ENCODE data around the gene HS3ST3B1.

DNA sequence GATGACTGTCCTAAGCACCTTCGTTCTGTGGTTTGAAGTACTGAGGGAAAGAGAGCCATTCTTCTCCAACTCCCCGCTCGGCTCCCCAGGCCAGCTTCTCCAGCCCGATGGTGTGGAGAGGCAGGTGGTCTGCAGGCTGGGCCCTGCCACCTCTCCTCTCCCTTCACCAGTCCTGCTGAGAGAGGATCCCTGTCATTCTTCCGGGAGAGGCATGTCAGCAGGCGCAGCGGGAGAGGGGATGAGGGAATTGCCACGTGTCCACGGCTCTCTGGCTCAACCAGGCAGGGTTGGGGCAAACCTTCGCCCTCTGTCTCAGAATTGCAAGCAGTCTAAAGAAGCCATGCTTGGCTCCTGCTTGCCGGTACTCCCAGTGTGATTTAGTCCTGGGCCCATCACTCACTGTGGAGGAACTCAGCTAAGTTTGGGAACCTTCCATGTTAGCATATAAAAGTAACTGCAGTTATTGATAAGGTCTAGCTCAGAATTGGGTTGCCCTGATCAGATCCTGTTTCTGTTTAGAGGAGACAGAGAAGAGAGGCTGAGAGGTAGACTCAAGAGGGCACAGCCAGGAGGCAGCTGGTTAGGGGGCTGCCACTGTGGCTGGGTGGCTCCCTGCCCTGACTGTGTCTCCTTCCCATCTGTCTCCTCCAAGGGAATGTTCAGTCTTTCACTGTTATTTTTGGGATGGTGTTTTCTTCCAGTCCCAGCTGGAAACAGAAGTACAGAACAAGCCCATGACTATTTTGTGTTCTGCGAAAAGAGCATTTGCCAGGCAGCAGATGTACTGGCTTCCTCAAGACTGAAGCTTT, 17.4 kb downstream of the HS3ST3B1 start:
- TF ChIP-seq, protein P1, sequence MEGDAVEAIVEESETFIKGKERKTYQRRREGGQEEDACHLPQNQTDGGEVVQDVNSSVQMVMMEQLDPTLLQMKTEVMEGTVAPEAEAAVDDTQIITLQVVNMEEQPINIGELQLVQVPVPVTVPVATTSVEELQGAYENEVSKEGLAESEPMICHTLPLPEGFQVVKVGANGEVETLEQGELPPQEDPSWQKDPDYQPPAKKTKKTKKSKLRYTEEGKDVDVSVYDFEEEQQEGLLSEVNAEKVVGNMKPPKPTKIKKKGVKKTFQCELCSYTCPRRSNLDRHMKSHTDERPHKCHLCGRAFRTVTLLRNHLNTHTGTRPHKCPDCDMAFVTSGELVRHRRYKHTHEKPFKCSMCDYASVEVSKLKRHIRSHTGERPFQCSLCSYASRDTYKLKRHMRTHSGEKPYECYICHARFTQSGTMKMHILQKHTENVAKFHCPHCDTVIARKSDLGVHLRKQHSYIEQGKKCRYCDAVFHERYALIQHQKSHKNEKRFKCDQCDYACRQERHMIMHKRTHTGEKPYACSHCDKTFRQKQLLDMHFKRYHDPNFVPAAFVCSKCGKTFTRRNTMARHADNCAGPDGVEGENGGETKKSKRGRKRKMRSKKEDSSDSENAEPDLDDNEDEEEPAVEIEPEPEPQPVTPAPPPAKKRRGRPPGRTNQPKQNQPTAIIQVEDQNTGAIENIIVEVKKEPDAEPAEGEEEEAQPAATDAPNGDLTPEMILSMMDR (IDR thresholded peaks at IDR 0.05), result no peak
- no peak for TF ChIP-seq POLR2AphosphoS5 (IDR thresholded peaks at IDR 0.05)

Measured in breast epithelium (tissue), 3 donors.